ENCODE data around the gene LRRC36.
A peak's percentile ranks its signal among the peaks of the same experiment; 100 is the strongest.

The LRRC36 gene

GRCh38 chr16:67400901-67401300 lies 74.3 kb downstream of the LRRC36 start:
- no peak for TF ChIP-seq CTCF (IDR thresholded peaks at IDR 0.05; ENCODE audit: insufficient read depth, low read length, missing control alignments)
- ChIA-PET POLR2A (no interaction called here), CTCF (interaction anchor here (1.4 to 2.0 kb wide), 5 partner anchors 10 to 137 kb away, joined by 3 to 10 read pairs (median 5); partner anchors contain the start of gene ZDHHC1)
- no peak overlapping the region for H3K4me3 ChIP-seq (ENCODE audit: low read depth, low read length)
- no peak for DNase-seq (ENCODE audit: low read depth, low spot score)

- CTCF ChIA-PET, result interaction anchor here (1.4 to 5.4 kb wide), 3 partner anchors 12 to 143 kb away, joined by 4 to 38 read pairs (median 5); partner anchors contain the start of gene ZDHHC1
Observed at GRCh38 chr16:67403976-67404555, 77.5 kb downstream of the LRRC36 start.

GRCh38 chr16:67404740-67405226 lies 78.2 kb downstream of the LRRC36 start:
- no peak for DNase-seq (ENCODE audit: low read depth, low spot score)
- H3K4me3 ChIP-seq (ENCODE audit: low read depth, low read length), result no peak overlapping the region
- POLR2A ChIA-PET, result no interaction called here
- no peak for TF ChIP-seq CTCF (IDR thresholded peaks at IDR 0.05; ENCODE audit: insufficient read depth, low read length, missing control alignments)
- CTCF ChIA-PET, result interaction anchor here (1.4 to 5.4 kb wide), 3 partner anchors 12 to 22 kb away, joined by 5 to 38 read pairs (median 32); partner anchors contain the start of gene ZDHHC1

More at GRCh38 chr16:67403976-67404555, 77.5 kb downstream of the LRRC36 start:
- POLR2A ChIA-PET, result no interaction called here
- no peak for TF ChIP-seq CTCF (IDR thresholded peaks at IDR 0.05; ENCODE audit: insufficient read depth, low read length, missing control alignments)
- no peak for DNase-seq (ENCODE audit: low read depth, low spot score)
- no peak overlapping the region for H3K4me3 ChIP-seq (ENCODE audit: low read depth, low read length)

GRCh38 chr16:67405336-67405735 lies 78.7 kb downstream of the LRRC36 start:
- POLR2A ChIA-PET, result no interaction called here
- no peak for TF ChIP-seq CTCF (IDR thresholded peaks at IDR 0.05; ENCODE audit: insufficient read depth, low read length, missing control alignments)
- no peak for DNase-seq (ENCODE audit: low read depth, low spot score)
- CTCF ChIA-PET, result interaction anchor here (4.6 to 5.4 kb wide), 2 partner anchors 12 to 21 kb away, joined by 32 to 38 read pairs; partner anchors contain the start of gene ZDHHC1
- no peak overlapping the region for H3K4me3 ChIP-seq (ENCODE audit: low read depth, low read length)

- DNase-seq (ENCODE audit: low read depth, low spot score), result peak; percentile 47
- ChIA-PET POLR2A (no interaction called here), CTCF (interaction anchor here (4.6 to 5.4 kb wide), 2 partner anchors 11 to 20 kb away, joined by 32 to 38 read pairs; partner anchors contain the start of gene ZDHHC1)
- H3K4me3 ChIP-seq (ENCODE audit: low read depth, low read length), result no peak overlapping the region
- TF ChIP-seq CTCF (IDR thresholded peaks at IDR 0.05; ENCODE audit: insufficient read depth, low read length, missing control alignments), result no peak
Observed at GRCh38 chr16:67406111-67406971, 79.7 kb downstream of the LRRC36 start.
